Breast epithelium (tissue), 4 donors: ENCODE data around the gene NGF. TPM values are rescaled to one million over a fixed set of nuclear protein-coding genes. Genes with fewer than 3 reads are reported as not detected.

Experiments
- DNase-seq, 2 donors: peaks; one replicate each; pipeline ENCODE4 v3.0.0-alpha.2; 2019; ENCODE audit warnings: low spot score in 2 of 2
- H3K27ac ChIP-seq, 2 donors: fragments of 200-600 bp; sonication (generic) in 1 of 2; one replicate each; pipeline ENCODE4 v1.5.1; 2016 to 2019; ENCODE audit warnings: mild to moderate bottlenecking in 1 of 2
- H3K27me3 ChIP-seq, 2 donors: fragments of 200-600 bp; sonication (generic) in 1 of 2; one replicate each; pipeline versions ENCODE4 v1.5.1 to v1.6.0; 2017 to 2019; ENCODE audit warnings: control low read depth in 1 of 2, mild to moderate bottlenecking in 1 of 2
- H3K36me3 ChIP-seq: fragments of 200-600 bp; one replicate; pipeline ENCODE4 v1.5.1; 2019
- H3K4me1 ChIP-seq, 2 donors: fragments of 200-600 bp; sonication (generic); one replicate each; pipeline ENCODE4 v1.5.1; 2016 to 2019; ENCODE audit warnings: control low read depth in 1 of 2
- H3K4me3 ChIP-seq, 3 donors: fragments of 200-600 bp; sonication (generic); 1 replicate in 2 of 3; 2 replicates in 1 of 3; pipeline ENCODE4 v1.5.1; 2016 to 2019; ENCODE audit warnings: mild to moderate bottlenecking in 3 of 3, moderate library complexity in 2 of 3
- H3K9me3 ChIP-seq, 2 donors: fragments of 200-600 bp; sonication (generic) in 1 of 2; one replicate each; pipeline ENCODE4 v1.5.1; 2016 to 2019; ENCODE audit warnings: control low read depth in 1 of 2
- POLR2A ChIP-seq: fragments of 450-650 bp; IDR thresholded peaks from one replicate; pipeline ENCODE4 v1.6.1; 2016; ENCODE audit warnings: antibody characterized with exemption, mild to moderate bottlenecking, moderate library complexity
- POLR2AphosphoS5 ChIP-seq, 3 donors: sonication (generic); formaldehyde crosslinking; IDR thresholded peaks; one replicate each; pipeline ENCODE4 v1.6.1; 2017; ENCODE audit warnings: antibody characterized with exemption in 3 of 3
- intact Hi-C: fragments of 100-400 bp; cut with DNase I; formaldehyde crosslinking; loops from one replicate; pipeline ENCODE4 v1.15.1; 2023; ENCODE audit warnings: low total_unique reads
- total RNA-seq, 3 donors: library from RNA; depleted of rRNA; stranded (reverse); fragments of >200 nt; gene quantifications; one replicate each; pipeline ENCODE4 v1.1.0, GENCODE V29; 2016
- TF ChIP-seq, protein P1 (sequence below), 3 donors: fragments of 450-650 bp; IDR thresholded peaks; one replicate each; pipeline ENCODE4 v1.5.1; 2016 to 2017; ENCODE audit warnings: antibody characterized with exemption in 3 of 3, mild to moderate bottlenecking in 3 of 3, moderate library complexity in 3 of 3

The NGF gene
- total RNA-seq, 3 donors from 2014 or later, result 0.64 to 7.2 (median 3.4) TPM

GRCh38 chr1:115336741-115337140 is 1.3 kb downstream of the NGF start:
- Histone ChIP-seq H3K27me3 (peaks cover 0 to 25% of the 10 kb centered on the region in 2 donors), H3K9me3 (no peaks in the 10 kb centered on the region), H3K36me3 (no peaks in the 10 kb centered on the region), H3K4me3 (no peak overlapping the region), H3K4me1 (peaks cover 0 to 7% of the 10 kb centered on the region in 2 donors), H3K27ac (no peak overlapping the region)
- intact Hi-C loops, result no loop called here
- no peak for TF ChIP-seq POLR2A
- TF ChIP-seq POLR2AphosphoS5 (IDR thresholded peaks at IDR 0.05), result no peak
- TF ChIP-seq, protein P1, sequence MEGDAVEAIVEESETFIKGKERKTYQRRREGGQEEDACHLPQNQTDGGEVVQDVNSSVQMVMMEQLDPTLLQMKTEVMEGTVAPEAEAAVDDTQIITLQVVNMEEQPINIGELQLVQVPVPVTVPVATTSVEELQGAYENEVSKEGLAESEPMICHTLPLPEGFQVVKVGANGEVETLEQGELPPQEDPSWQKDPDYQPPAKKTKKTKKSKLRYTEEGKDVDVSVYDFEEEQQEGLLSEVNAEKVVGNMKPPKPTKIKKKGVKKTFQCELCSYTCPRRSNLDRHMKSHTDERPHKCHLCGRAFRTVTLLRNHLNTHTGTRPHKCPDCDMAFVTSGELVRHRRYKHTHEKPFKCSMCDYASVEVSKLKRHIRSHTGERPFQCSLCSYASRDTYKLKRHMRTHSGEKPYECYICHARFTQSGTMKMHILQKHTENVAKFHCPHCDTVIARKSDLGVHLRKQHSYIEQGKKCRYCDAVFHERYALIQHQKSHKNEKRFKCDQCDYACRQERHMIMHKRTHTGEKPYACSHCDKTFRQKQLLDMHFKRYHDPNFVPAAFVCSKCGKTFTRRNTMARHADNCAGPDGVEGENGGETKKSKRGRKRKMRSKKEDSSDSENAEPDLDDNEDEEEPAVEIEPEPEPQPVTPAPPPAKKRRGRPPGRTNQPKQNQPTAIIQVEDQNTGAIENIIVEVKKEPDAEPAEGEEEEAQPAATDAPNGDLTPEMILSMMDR (IDR thresholded peaks at IDR 0.05), result no peak
- DNase-seq, result no peak

DNA sequence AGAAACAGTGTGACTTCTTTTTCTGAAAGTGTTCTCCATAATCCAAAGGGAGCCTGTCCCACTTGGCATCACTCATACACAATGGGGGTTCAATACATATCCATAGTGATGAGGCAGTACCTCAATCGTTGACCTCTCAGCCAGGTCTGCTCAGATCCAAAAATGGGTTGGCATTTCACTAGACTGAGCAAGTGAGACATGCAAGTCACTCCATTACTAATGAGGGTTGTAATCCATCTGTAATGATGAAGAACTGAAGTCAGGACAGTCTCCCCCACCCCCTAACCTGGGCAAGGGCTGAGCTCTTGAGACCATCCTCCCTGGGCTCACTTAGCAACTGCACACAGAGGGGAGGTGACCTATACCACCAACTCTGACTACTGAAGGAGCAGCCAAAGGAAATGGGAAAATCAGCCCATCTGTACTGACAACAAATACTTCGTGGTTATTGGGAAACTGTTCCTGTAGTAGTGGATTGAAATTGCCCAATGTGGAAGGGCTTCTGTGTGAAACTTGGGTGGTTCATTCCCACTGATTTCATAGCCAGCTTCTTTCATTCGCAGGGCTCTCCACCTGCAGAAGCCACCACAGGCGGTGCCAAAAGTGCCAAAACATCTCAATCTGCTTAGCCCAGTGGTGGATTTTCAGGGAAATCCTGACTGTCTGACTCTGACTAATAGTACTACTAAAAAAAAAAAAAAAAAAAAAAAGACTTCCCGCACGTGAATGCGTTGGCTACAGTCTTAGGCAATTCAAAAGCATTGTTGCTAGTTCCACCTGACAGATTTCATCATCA is 5.0 kb downstream of the NGF start:
- Histone ChIP-seq H3K9me3 (no peaks in the 10 kb centered on the region), H3K4me1 (peaks cover 0 to 2% of the 10 kb centered on the region in 2 donors), H3K27ac (peak overlapping the region; percentile 33 to 70), H3K27me3 (peaks cover 0 to 7% of the 10 kb centered on the region in 2 donors), H3K36me3 (no peaks in the 10 kb centered on the region), H3K4me3 (no peak overlapping the region)
- DNase-seq, result no peak
- TF ChIP-seq, protein P1 (IDR thresholded peaks at IDR 0.05), result no peak
- peak in 2 of 3 donors; percentile 49 to 74 for TF ChIP-seq POLR2AphosphoS5 (IDR thresholded peaks at IDR 0.05)
- intact Hi-C loops, result no loop called here

DNA sequence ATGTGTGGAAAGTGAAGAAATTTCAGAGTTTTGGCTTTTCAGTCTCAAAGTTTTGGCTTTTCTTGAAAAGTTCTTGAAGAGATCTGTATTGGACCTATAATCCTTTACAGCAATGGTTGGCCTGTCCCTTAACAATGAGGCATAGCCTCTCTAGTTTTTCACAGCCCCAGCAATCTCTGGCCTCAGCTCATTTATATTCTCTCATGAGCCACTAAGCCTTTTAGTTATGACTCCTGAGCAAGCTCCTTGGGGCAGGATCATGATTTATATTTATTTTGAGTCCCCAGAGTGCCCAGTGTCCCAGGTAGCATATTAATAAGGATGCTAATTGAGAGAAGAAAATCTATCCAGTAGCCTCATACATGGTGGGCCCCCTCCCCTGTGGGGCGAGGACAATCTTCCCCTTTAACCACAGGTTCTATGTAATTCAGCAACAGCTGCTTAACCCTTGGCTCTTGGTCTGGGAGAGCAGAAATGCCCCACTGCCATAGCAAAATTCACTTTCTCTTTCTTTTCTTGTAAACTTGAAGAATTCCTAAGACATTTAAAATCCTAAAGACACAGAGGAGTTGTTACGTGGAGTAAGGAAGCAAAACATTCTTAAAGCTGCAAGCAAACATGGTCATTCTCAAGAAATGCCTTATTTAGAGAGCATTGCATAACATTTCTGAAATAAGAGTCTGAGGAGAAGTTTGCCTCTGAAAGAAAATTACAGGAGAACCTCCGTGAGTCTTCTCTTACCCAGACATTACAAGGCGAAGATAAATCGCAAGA is 6.3 kb downstream of the NGF start:
- no peak for DNase-seq
- Histone ChIP-seq H3K27ac (peak overlapping the region; percentile 40 to 61), H3K27me3 (no peaks in the 10 kb centered on the region), H3K9me3 (no peaks in the 10 kb centered on the region), H3K36me3 (no peaks in the 10 kb centered on the region), H3K4me1 (no peaks in the 10 kb centered on the region), H3K4me3 (no peak overlapping the region)
- intact Hi-C loops, result no loop called here
- TF ChIP-seq POLR2A, result no peak
- TF ChIP-seq POLR2AphosphoS5 (IDR thresholded peaks at IDR 0.05), result no peak
- TF ChIP-seq, protein P1 (IDR thresholded peaks at IDR 0.05), result no peak

DNA sequence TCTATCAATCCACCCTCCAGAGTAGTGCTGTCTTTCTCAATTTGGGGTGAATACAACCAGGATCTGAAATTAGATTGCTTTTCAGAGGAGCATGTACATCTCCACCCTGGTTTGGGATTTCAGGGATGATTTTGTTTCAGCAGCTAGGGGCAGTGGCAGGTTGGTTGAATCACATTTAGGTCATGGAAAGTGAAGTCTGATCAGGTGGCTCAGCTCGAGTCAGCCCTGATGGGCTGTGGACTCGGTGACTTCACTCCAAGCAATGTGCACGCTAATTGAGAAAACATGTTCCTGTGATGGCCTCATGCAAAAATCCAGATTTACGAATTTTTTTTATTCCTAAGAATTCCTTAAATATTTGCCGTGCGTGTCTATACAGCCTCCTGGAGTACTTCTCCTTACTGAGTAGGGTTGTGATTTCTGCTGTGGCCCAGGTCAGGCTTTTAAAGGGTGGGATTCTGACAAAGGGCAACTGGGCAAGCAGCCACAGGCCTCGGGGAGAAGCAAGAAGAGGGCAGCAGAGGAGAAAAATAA is 7.5 kb downstream of the NGF start:
- H3K9me3 ChIP-seq, result no peaks in the 10 kb centered on the region
- H3K27me3 ChIP-seq, result no peaks in the 10 kb centered on the region
- no peak for DNase-seq
- H3K36me3 ChIP-seq, result no peaks in the 10 kb centered on the region
- H3K4me3 ChIP-seq, result no peak overlapping the region
- intact Hi-C loops, result no loop called here
- TF ChIP-seq POLR2A (no peak), POLR2AphosphoS5 (IDR thresholded peaks at IDR 0.05) (peak in 1 of 3 donors; percentile 25)
- no peaks in the 10 kb centered on the region for H3K4me1 ChIP-seq
- peak overlapping the region; percentile 27 to 48 for H3K27ac ChIP-seq

- TF ChIP-seq, protein P1 (IDR thresholded peaks at IDR 0.05), result no peak
- TF ChIP-seq POLR2AphosphoS5 (IDR thresholded peaks at IDR 0.05), result no peak
- no peak for TF ChIP-seq POLR2A
- Histone ChIP-seq H3K27me3 (no peaks in the 10 kb centered on the region), H3K36me3 (no peaks in the 10 kb centered on the region), H3K4me3 (no peak overlapping the region), H3K9me3 (no peaks in the 10 kb centered on the region), H3K4me1 (no peaks in the 10 kb centered on the region), H3K27ac (peak overlapping the region; percentile 12 to 48)
- no peak for DNase-seq
- intact Hi-C loops, result no loop called here
Observed at GRCh38 chr1:115329965-115330364, 8.1 kb downstream of the NGF start.
